CD4-positive, alpha-beta T cell (primary cell): Measurements from ENCODE around the gene ICAM1. TPM values are rescaled to one million over a fixed set of nuclear protein-coding genes. Genes with fewer than 3 reads are reported as not detected.
A peak's percentile ranks its signal among the peaks of the same experiment; 100 is the strongest.

Source experiments
- ATAC-seq: fragments of 200-7000 bp; cut with Tn5 transposase; one replicate; pipeline ENCODE4 v1.10.0; 2022; ENCODE audit warnings: mild to moderate bottlenecking; ENCODE audit not compliant: poor library complexity
- CTCF ChIA-PET: fragments of 350-600 bp; sonication (Branson Sonifier 250); formaldehyde crosslinking; loops from one replicate; lab custom pipeline; 2021; ENCODE audit warnings: antibody characterized with exemption, inconsistent platforms; lab: Charles Lee
- POLR2A ChIA-PET: fragments of 350-600 bp; sonication (Branson Sonifier 250); formaldehyde crosslinking; loops from one replicate; lab custom pipeline; 2021; ENCODE audit warnings: antibody characterized with exemption, inconsistent platforms; lab: Charles Lee
- DNase-seq, 14 experiments: peaks; one replicate each; pipeline ENCODE4 v3.0.0-alpha.2; 2013 to 2020; ENCODE audit warnings: mixed read lengths in 2 of 14
- H3K27ac ChIP-seq, 2 donors: one replicate each; pipeline versions ENCODE4 v1.5.1 to v1.7.0; 2013; ENCODE audit warnings: low read length in 2 of 2, low read depth in 1 of 2, mild to moderate bottlenecking in 1 of 2
- H3K27me3 ChIP-seq, 2 experiments: 1 replicate in 1 of 2; 2 replicates in 1 of 2; pipeline versions ENCODE4 v1.6.1 to v1.7.0; 2013; ENCODE audit warnings: low read length in 2 of 2, control low read depth in 1 of 2, mild to moderate bottlenecking in 1 of 2, moderate library complexity in 1 of 2; ENCODE audit not compliant: insufficient read depth in 2 of 2, control insufficient read depth in 1 of 2
- H3K36me3 ChIP-seq: one replicate; pipeline ENCODE4 v1.6.1; 2013; ENCODE audit warnings: low read length, control low read depth; ENCODE audit not compliant: insufficient read depth
- H3K4me1 ChIP-seq: one replicate; pipeline ENCODE4 v1.6.1; 2013; ENCODE audit warnings: low read length, control low read depth; ENCODE audit not compliant: insufficient read depth
- H3K4me3 ChIP-seq: one replicate; pipeline ENCODE4 v1.5.1; 2013; ENCODE audit warnings: mild to moderate bottlenecking, low read length, moderate library complexity
- H3K9me3 ChIP-seq, 2 experiments: 1 replicate in 1 of 2; 2 replicates in 1 of 2; pipeline versions ENCODE4 v1.6.1 to v1.7.0; 2013; ENCODE audit warnings: low read length in 2 of 2, mild to moderate bottlenecking in 2 of 2, control low read depth in 1 of 2, moderate library complexity in 1 of 2; ENCODE audit not compliant: control insufficient read depth in 1 of 2, insufficient read depth in 1 of 2
- H3K27ac Mint-ChIP-seq: one replicate; pipeline ENCODE4 v1.8.0; 2020; ENCODE audit warnings: mixed read lengths
- H3K27me3 Mint-ChIP-seq: one replicate; pipeline ENCODE4 v1.8.0; 2021; ENCODE audit warnings: mixed read lengths
- H3K36me3 Mint-ChIP-seq: one replicate; pipeline ENCODE4 v1.8.0; 2021; ENCODE audit warnings: low read depth, mixed read lengths
- H3K4me1 Mint-ChIP-seq: one replicate; pipeline ENCODE4 v1.8.0; 2021; ENCODE audit warnings: low read depth, mixed read lengths
- H3K4me3 Mint-ChIP-seq: one replicate; pipeline ENCODE4 v1.8.0; 2020; ENCODE audit warnings: mild to moderate bottlenecking, mixed read lengths
- H3K9me3 Mint-ChIP-seq: one replicate; pipeline ENCODE4 v1.8.0; 2020; ENCODE audit warnings: mixed read lengths
- CTCF ChIP-seq: fragments of 200-600 bp; IDR thresholded peaks from one replicate; pipeline ENCODE4 v1.8.0; 2022; ENCODE audit warnings: antibody characterized with exemption, mild to moderate bottlenecking
- intact Hi-C, 2 experiments: fragments of 100-400 bp; cut with DNase I in 1 of 2; cut with micrococcal nuclease in 1 of 2; formaldehyde crosslinking; loops; one replicate each; pipeline versions ENCODE4 v1.15.1 to v1.9.0; 2023 to 2025; cut with DNase I, micrococcal nuclease
- total RNA-seq, 174 experiments: library from RNA in 2 of 174; stranded (reverse) in 2 of 174; gene quantifications; one replicate each; pipeline ENCODE4 v1.2.3 and lab custom pipeline; 2021 to 2026

Gene ICAM1
- total RNA-seq, 2 experiments from 2014 or later, result 7.0 to 7.4 TPM

GRCh38 chr19:10284065-10284959 lies 13.4 kb downstream of the ICAM1 start:
- no peak overlapping the region for H3K4me3 Mint-ChIP-seq
- H3K27me3 Mint-ChIP-seq, result peaks cover 25% of the 10 kb centered on the region
- DNase-seq (peak in 1 of 14 experiments; percentile 20), ATAC-seq (no peak)
- intact Hi-C loops, result no loop called here
- POLR2A ChIA-PET, result no interaction called here
- H3K9me3 Mint-ChIP-seq, result no peaks in the 10 kb centered on the region
- CTCF ChIA-PET, result interaction anchor here (0.6 to 4.4 kb wide), 2 partner anchors 10 to 14 kb away, joined by 3 to 21 read pairs; partner anchors contain the start of gene ICAM1
- H3K4me1 ChIP-seq, result peaks cover 36% of the 10 kb centered on the region
- no peak overlapping the region for H3K27ac ChIP-seq
- TF ChIP-seq CTCF, result no peak
- no peak overlapping the region for H3K4me3 ChIP-seq
- H3K27me3 ChIP-seq, result peaks cover 22 to 26% of the 10 kb centered on the region in 2 experiments
- H3K27ac Mint-ChIP-seq, result no peak overlapping the region
- H3K36me3 ChIP-seq, result peaks cover 33% of the 10 kb centered on the region
- H3K36me3 Mint-ChIP-seq, result peaks cover 34% of the 10 kb centered on the region
- H3K4me1 Mint-ChIP-seq, result peaks cover 40% of the 10 kb centered on the region
- peaks cover 0 to 18% of the 10 kb centered on the region in 2 experiments for H3K9me3 ChIP-seq

GRCh38 chr19:10284960-10285278 lies 14.0 kb downstream of the ICAM1 start:
- peaks cover 28% of the 10 kb centered on the region for H3K27me3 Mint-ChIP-seq
- H3K36me3 ChIP-seq, result peaks cover 31% of the 10 kb centered on the region
- ChIA-PET POLR2A (no interaction called here), CTCF (interaction anchor here (4.4 kb wide), 1 partner anchor 15 kb away, joined by 21 read pairs; the partner anchor contains the start of gene ICAM1)
- peaks cover 27 to 29% of the 10 kb centered on the region in 2 experiments for H3K27me3 ChIP-seq
- peaks cover 42% of the 10 kb centered on the region for H3K4me1 ChIP-seq
- intact Hi-C loops, result loop anchor here in 1 of 2 experiments (5.0 kb wide), 1 partner anchor 47 kb away; the partner anchor contains the start of gene RAVER1
- no peaks in the 10 kb centered on the region for H3K9me3 Mint-ChIP-seq
- no peak overlapping the region for H3K4me3 ChIP-seq
- no peak for ATAC-seq
- H3K27ac ChIP-seq, result no peak overlapping the region
- no peak overlapping the region for H3K4me3 Mint-ChIP-seq
- peaks cover 0 to 19% of the 10 kb centered on the region in 2 experiments for H3K9me3 ChIP-seq
- peaks cover 29% of the 10 kb centered on the region for H3K36me3 Mint-ChIP-seq
- no peak for DNase-seq
- H3K4me1 Mint-ChIP-seq, result peaks cover 42% of the 10 kb centered on the region
- no peak for TF ChIP-seq CTCF
- H3K27ac Mint-ChIP-seq, result no peak overlapping the region

GRCh38 chr19:10285393-10285792 lies 14.5 kb downstream of the ICAM1 start:
- no peak for TF ChIP-seq CTCF
- ChIA-PET POLR2A (no interaction called here), CTCF (interaction anchor here (4.4 kb wide), 1 partner anchor 15 kb away, joined by 21 read pairs; the partner anchor contains the start of gene ICAM1)
- peak in 1 of 14 experiments; percentile 11 for DNase-seq
- Mint-ChIP-seq H3K27me3 (peaks cover 33% of the 10 kb centered on the region), H3K27ac (no peak overlapping the region), H3K4me1 (peaks cover 46% of the 10 kb centered on the region), H3K4me3 (no peak overlapping the region), H3K9me3 (no peaks in the 10 kb centered on the region), H3K36me3 (peaks cover 27% of the 10 kb centered on the region)
- peaks cover 0 to 23% of the 10 kb centered on the region in 2 experiments for H3K9me3 ChIP-seq
- intact Hi-C loops, result loop anchor here in 1 of 2 experiments (5.0 kb wide), 1 partner anchor 47 kb away; the partner anchor contains the start of gene RAVER1
- peaks cover 31% of the 10 kb centered on the region for H3K36me3 ChIP-seq
- no peak overlapping the region for H3K27ac ChIP-seq
- peaks cover 32 to 34% of the 10 kb centered on the region in 2 experiments for H3K27me3 ChIP-seq
- no peak overlapping the region for H3K4me3 ChIP-seq
- H3K4me1 ChIP-seq, result peaks cover 47% of the 10 kb centered on the region
- ATAC-seq, result no peak
